ENCODE results near the gene FRYL. TPM values are rescaled to one million over a fixed set of nuclear protein-coding genes. Genes with fewer than 3 reads are reported as not detected.

FRYL gene
- total RNA-seq, 4 donors from 2014 or later = 62.5 to 119 (median 98.8) TPM

DNA sequence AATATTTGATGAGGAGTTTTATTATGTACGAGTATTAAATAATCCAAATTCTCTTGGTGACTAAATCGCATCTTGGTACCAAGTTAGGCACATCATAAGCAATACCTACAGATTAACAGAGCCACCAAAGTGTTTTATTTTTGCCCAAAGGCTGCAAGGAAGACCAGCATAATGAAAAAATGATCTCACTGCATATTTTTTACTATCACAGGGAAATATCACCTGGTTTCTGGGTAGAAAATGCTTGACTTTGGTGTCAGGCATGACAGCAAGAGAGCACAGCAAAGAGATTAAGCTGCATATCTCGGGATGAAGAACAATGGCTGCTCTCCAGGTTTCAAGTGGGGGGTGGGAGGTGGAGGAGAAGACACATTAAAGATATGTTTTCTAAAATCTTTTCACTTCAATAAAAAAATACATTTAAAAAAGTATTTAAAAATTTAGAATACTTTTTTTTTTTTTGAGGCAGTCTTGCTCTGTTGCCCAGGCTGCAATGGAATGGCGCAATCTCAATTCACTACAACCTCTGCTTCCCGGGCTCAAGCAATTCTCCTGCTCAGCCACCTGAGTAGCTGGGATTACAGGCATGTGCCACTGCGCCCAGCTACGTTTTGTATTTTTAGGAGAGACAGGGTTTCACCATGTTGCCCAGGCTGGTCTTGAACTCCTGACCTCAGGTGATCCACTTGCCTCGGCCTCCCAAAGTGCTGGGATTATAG lies 86.1 kb downstream of the FRYL start:
- DNase-seq = no peak
- Histone ChIP-seq H3K27me3 (no peaks in the 10 kb centered on the region), H3K4me1 (peaks cover 8 to 13% of the 10 kb centered on the region in 2 donors), H3K4me3 (no peak overlapping the region), H3K36me3 (no peaks in the 10 kb centered on the region), H3K27ac (no peak overlapping the region), H3K9me3 (no peaks in the 10 kb centered on the region)
- no peak for TF ChIP-seq POLR2A (IDR thresholded peaks at IDR 0.05)
- TF ChIP-seq, protein P1, sequence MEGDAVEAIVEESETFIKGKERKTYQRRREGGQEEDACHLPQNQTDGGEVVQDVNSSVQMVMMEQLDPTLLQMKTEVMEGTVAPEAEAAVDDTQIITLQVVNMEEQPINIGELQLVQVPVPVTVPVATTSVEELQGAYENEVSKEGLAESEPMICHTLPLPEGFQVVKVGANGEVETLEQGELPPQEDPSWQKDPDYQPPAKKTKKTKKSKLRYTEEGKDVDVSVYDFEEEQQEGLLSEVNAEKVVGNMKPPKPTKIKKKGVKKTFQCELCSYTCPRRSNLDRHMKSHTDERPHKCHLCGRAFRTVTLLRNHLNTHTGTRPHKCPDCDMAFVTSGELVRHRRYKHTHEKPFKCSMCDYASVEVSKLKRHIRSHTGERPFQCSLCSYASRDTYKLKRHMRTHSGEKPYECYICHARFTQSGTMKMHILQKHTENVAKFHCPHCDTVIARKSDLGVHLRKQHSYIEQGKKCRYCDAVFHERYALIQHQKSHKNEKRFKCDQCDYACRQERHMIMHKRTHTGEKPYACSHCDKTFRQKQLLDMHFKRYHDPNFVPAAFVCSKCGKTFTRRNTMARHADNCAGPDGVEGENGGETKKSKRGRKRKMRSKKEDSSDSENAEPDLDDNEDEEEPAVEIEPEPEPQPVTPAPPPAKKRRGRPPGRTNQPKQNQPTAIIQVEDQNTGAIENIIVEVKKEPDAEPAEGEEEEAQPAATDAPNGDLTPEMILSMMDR (IDR thresholded peaks at IDR 0.05) = no peak
- intact Hi-C loops (cut with DNase I; ENCODE audit: low total_unique reads) = no loop called here

DNA sequence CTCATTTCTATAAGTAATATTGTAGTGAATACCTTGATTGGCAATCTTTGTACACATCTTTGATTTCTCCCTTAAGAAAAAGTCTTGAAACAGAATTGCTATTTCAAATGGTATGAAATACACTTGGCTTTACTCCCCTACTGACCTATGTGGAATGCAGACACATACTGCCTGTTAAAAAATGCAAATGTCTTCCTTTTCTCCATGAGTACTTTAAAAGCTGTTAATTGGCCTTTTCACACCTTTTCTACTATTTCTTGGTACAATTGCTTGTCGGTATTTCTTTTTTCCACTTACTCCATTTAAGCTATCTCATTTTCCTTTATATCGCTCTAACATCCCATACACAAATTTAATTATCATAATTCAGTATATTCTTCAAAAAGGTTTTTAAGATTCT lies 87.2 kb downstream of the FRYL start:
- intact Hi-C loops (cut with DNase I; ENCODE audit: low total_unique reads) = no loop called here
- Histone ChIP-seq H3K36me3 (no peaks in the 10 kb centered on the region), H3K27ac (no peak overlapping the region), H3K4me3 (no peak overlapping the region), H3K27me3 (no peaks in the 10 kb centered on the region), H3K9me3 (no peaks in the 10 kb centered on the region), H3K4me1 (peaks cover 8 to 13% of the 10 kb centered on the region in 2 donors)
- DNase-seq = no peak
- TF ChIP-seq, protein P1 (IDR thresholded peaks at IDR 0.05) = no peak
- TF ChIP-seq POLR2A (IDR thresholded peaks at IDR 0.05) = no peak

DNA sequence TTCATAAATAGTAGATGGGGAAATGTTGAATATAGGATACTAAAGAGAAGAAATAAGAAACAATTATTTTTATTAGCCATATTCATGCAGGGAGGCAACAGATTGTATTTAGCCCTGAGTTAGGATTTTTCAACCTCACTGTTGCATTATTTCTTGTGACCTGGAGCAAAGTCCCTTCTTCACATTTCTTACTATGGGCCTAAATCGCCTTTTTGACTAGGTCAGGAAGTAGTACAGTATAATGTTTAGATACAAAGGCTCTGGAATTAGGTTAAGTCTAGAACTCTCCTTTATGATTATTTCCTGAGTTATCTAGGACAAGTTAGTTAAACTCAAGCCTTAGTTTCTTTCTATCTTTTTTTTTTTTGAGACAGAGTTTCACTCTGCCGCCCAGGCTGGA lies 88.0 kb downstream of the FRYL start:
- intact Hi-C loops (cut with DNase I; ENCODE audit: low total_unique reads) = no loop called here
- Histone ChIP-seq H3K4me1 (peaks cover 8 to 13% of the 10 kb centered on the region in 2 donors), H3K9me3 (no peaks in the 10 kb centered on the region), H3K36me3 (no peaks in the 10 kb centered on the region), H3K27ac (no peak overlapping the region), H3K4me3 (no peak overlapping the region), H3K27me3 (no peaks in the 10 kb centered on the region)
- no peak for TF ChIP-seq POLR2A (IDR thresholded peaks at IDR 0.05)
- TF ChIP-seq, protein P1 (IDR thresholded peaks at IDR 0.05) = no peak
- DNase-seq = no peak

DNA sequence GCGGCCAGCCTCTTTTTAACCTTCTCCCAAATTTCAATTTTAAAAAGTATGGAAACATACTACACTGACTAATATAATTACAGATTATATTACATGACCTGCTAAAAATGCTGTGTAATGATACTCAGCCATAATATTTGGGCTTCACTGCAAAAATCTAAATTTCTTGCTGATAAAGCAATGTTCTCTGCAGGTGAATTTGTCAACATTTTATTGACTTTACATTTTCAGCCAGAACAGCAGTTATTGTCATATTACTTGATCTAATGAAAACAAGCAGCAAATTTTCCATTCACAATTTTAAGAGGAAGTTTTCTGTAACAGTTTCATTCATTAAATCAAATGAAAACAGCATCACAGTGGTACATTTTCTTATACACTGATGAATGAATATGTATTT lies 91.1 kb downstream of the FRYL start:
- H3K36me3 ChIP-seq = no peaks in the 10 kb centered on the region
- peaks cover 8 to 13% of the 10 kb centered on the region in 2 donors for H3K4me1 ChIP-seq
- no peak for DNase-seq
- no peak overlapping the region for H3K4me3 ChIP-seq
- no peak overlapping the region for H3K27ac ChIP-seq
- H3K27me3 ChIP-seq = no peaks in the 10 kb centered on the region
- intact Hi-C loops (cut with DNase I; ENCODE audit: low total_unique reads) = no loop called here
- no peak for TF ChIP-seq POLR2A (IDR thresholded peaks at IDR 0.05)
- TF ChIP-seq, protein P1 (IDR thresholded peaks at IDR 0.05) = no peak
- H3K9me3 ChIP-seq = no peaks in the 10 kb centered on the region

DNA sequence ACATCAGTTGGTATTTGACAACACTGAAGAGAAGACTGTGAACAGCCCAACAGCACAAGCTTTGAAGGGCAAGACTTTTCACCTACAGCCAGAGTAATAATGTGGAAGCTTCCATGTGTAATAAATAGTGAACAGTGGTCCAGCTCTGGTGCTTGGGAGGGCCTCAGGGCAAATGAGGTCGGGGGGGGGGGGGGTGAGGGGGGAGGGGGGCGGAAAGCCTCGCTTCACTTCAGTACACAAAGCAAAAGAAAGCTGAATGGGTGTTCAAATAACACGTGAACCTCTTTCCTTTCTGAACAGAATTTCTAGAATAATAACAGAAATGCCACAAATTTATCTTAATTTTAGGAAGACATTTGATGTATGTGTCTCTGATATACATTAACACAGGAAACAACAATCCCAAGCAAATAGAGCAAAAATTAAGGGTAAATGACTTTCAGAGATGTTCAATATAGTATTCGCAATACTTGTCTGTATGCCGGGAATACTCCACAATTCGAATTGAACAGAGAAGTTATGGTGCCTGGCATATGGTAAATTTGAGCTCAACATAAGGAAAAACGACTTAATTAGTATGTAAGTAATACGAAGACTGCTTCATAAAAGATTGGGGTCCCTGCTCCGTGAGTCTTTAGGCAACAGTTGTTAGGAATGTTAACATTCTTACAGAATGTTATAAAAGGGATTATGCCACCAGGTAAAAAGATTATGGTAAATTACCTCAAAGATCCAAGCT lies 92.6 kb downstream of the FRYL start:
- Histone ChIP-seq H3K4me1 (peaks cover 8% of the 10 kb centered on the region in 2 donors), H3K27me3 (no peaks in the 10 kb centered on the region), H3K9me3 (no peaks in the 10 kb centered on the region), H3K27ac (no peak overlapping the region), H3K36me3 (no peaks in the 10 kb centered on the region), H3K4me3 (no peak overlapping the region)
- TF ChIP-seq, protein P1 (IDR thresholded peaks at IDR 0.05) = no peak
- no peak for TF ChIP-seq POLR2A (IDR thresholded peaks at IDR 0.05)
- intact Hi-C loops (cut with DNase I; ENCODE audit: low total_unique reads) = no loop called here
- no peak for DNase-seq

Data from uterus (tissue), 4 donors.